OCI-M2 (cell line): ENCODE measurements around the gene CDC42BPB.
"Not testable (repeated sequence)": the region's sequence is repeated elsewhere in the genome, so short reads cannot be mapped to it uniquely, and the experiment has no call there.

Experiments used
- DNase-seq: peaks from one replicate; lab custom pipeline; 2025; ENCODE audit not compliant: unreplicated experiment; lab: John Stamatoyannopoulos, UW

CDC42BPB gene

DNA sequence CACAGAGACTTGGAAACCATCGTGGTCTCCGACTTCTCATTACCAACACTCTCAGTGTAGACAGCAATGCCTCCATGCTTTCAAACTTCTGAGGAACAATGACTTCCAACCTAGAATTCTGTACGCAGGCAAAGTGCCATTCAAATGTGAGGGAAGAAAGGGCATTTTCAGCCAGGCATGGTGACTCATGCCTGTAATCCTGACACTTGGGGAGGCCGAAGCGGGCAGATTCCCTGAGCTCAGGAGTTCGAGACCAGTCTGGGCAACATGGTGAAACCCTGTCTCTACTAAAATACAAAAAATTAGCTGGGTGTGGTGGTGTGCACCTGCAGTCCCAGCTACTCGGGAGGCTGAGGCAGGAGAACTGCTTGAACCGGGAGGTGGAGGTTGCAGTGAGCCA lies 9.9 kb downstream of the CDC42BPB start:
- not testable (repeated sequence) for DNase-seq

DNA sequence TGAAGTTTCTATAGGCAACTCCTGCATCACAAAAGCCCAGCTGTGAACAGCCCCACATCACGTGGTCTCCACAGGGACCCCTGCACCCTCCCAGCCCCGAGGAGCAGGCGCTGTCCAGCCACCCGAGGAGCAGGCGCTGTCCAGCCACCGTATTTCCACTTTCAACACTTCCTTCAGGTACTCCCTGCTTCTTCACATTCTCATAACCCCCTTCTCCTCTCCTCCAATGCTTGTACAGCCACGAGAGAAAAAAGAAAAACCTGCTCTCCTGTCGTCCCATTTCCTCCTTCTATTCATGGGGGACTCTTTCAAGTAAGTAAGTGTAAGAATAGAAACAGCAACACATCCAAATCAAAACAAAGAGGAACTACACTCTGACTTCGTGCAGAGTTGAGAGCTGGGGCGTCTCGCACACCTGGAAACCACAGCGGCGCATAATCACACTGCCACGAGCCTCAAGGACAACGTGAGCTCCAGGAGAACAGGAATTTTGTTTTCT lies 11.9 kb downstream of the CDC42BPB start:
- DNase-seq = no peak

GRCh38 chr14:103043257-103044015 lies 13.9 kb downstream of the CDC42BPB start:
- DNase-seq = no peak

GRCh38 chr14:103041464-103041863 lies 15.9 kb downstream of the CDC42BPB start:
- no peak for DNase-seq

DNA sequence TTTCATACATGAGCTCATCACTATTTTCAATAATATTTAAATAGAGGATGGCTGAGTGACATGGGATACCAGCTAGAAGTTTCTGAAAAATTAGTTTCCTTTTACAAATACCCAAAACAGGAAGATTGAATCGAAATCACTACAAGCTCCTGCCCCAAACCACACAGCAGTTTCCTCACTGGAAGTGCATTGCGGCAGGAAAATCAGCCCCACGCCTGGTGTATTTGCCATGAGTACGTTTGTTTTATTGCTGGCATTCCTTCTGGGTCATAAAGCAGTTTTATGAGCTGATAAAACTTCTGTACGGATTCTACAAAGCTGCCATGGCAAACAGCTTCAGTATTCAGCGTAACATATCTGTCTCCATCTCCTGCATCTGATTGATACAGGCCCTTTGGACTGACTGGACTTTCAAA lies 23.7 kb downstream of the CDC42BPB start:
- DNase-seq = no peak

- DNase-seq = no peak
Measured at GRCh38 chr14:103031956-103032355, 25.4 kb downstream of the CDC42BPB start.

- DNase-seq = no peak
Measured at GRCh38 chr14:103031566-103031911, 25.8 kb downstream of the CDC42BPB start.

- no peak for DNase-seq
Measured at GRCh38 chr14:103030741-103031565, 26.4 kb downstream of the CDC42BPB start.

- DNase-seq = no peak
Measured at GRCh38 chr14:103029936-103030335, 27.4 kb downstream of the CDC42BPB start.

- DNase-seq = no peak
Measured at GRCh38 chr14:103028772-103029171, 28.6 kb downstream of the CDC42BPB start.

- no peak for DNase-seq
Measured at GRCh38 chr14:103028161-103028767, 29.1 kb downstream of the CDC42BPB start.

DNA sequence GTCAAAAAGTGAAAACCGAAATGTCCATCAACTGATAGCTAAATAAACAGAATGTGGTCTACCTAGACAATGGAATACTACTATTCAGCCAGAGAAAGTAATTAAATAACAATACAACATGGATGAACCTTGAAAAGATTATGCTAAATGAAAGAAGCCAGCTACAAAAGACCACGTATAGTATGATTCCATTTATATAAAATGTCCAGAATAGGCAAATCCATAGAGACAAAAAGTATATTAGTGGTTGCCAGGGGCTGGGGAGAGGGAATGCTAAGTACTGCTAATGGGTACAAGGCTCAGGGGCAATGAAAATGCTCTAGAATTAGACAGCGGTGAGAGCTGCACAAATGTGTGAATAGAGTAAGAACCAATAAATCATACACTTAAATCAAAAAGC lies 29.9 kb downstream of the CDC42BPB start:
- DNase-seq = no peak

DNA sequence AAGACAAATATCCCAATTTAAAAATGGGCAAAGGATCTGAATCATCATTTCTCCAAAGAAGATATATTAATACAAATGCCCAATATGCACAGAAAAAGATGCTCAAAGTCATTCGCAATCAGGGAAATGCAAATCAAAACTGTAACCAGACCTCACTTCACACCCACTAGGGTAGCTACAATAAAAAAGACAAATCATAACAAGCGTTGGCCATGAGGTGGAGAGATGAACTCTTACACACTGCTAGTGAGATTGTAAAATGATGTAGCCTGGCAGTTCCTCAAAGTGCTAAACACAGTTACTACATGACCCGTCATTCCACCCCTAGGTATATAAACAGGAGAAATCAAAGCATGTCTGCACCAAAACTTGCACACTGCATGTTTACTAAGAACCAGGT lies 30.4 kb downstream of the CDC42BPB start:
- no peak for DNase-seq

DNA sequence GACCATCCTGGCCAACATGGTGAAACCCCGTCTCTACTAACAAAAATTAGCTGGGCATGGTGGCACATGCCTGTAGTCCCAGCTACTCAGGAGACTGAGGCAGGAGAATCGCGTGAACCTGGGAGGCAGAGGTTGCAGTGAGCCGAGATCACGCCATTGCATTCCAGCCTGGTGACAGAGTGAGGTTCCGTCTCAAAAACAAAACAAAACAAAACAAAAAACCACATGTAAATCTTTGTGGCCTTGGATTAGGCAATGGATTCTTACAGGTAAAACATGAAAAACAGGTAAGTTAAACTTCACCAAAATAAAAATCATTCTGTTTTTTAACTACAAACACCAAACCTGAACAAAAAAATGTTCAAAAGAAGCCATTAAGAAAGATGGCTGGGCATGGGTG lies 31.2 kb downstream of the CDC42BPB start:
- not testable (repeated sequence) for DNase-seq

DNA sequence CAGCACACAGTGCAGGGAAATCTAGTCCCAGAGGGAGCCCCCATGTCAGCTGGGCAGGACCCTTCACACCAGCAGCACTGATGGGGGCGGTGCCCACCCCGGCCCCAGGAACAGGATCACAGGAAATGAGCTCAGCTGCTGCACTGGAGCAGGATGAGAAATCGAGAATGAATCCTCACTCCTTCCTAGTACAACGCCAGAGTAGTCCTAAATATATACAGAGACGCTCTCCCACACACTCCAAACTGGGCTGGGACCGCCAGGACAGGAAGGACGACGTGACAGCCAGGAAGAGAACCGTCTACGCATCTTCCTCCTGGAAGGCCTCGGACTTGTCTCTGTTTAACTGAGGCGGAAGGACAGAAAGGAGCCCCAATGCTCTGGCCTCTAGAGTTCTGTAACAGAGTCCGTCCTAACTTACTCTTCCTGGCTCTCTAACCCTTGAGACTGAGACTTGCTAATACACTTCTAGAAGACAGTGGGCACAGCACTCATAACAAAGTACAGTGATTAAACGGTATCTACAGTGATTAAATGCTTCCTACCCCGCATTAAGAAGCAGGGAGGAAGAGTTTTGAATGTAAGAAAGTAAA lies 33.4 kb downstream of the CDC42BPB start:
- DNase-seq = no peak

- no peak for DNase-seq
Measured at GRCh38 chr14:103022685-103023044, 34.7 kb downstream of the CDC42BPB start.

DNA sequence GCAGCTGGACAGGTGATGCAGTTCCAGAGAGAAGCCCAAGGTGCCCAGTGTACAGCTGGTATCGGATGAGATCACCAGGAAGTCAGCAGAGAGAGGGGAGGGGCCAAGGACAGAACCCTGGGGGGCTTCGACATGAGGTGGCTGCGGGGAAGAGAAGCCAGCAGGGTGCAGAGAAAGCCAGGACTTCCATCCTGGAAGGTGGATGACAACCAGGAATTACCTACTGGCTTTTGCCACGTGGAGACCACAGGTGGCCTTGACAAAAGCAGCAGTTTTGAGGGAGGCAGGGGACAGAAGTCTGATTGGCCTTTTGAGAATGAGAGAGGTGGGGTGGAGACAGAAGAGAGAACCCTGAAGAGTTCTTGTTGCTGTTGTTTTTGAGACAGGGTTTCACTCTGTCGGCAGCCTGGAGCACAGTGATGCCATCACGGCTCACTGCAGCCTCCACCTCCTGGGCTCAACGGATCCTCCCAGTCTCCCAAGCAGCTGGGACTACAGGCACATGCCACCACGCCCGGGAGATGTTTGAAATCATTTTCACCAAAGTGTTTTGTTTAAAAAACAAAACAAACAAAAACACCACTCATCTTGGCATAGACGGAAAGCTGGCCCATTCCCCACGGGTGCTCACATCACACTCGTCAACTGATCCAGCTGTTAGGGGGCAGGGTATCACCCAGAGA lies 35.2 kb downstream of the CDC42BPB start:
- DNase-seq = no peak

DNA sequence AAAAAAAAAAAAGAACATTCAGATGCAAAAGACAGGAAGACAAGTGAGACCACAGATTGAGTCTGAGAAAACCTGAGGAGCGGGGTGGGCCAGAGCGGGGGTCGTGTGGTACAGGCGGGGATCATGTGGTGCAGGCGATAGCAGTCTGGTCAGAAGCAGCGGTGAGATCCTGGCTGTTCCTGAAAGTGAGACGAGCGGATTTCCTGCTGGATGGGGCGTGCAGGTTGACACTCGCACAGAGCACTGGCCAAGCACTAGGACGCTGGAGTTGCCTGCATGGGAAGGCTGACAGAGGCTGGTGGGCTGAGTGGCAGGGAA lies 35.7 kb downstream of the CDC42BPB start:
- no peak for DNase-seq

DNA sequence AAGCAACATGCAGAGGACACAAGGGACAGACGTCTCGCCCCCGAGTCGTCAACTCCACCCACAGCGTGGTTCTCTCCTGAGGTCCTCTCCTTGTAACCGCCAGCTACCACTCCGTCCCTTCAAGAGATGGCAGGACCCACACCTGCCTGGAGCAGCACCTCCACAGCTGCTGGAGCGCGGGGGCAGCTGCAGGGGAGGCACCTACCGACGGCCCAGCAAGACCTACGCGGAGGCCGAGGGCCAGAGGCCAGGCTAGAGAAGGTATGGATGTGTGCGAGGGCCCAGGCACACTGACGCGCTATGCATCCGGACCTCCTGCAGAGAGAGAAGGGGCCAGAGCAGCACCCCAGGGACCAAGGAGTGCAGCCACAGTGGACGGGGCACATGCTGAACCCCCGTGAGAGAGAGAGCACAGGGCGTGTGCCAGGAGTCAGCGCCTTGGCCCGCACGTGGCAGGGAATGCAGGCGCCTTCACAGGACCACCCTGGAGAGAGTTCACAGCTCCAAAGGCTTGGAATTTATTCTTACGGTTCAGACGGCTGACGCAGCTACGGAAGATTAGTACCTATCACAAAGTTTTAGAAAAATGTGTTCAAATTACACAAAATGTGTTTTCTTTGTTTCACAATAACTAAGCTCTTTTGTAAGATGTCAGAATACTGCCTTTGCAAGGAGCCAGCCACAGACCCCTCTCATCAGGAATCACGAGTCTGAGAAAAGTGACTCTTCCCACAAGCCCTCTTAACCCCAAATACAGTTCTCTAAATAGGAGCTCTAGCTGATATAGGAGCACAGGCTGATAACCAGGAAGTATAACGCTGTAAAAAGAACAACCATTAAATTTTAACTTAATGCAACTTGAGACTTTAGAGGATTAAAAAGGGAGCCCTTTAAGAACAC lies 36.8 kb downstream of the CDC42BPB start:
- no peak for DNase-seq

- no peak for DNase-seq
Measured at GRCh38 chr14:103019826-103020225, 37.5 kb downstream of the CDC42BPB start.
